Neutrophil (primary cell): ENCODE measurements around the gene PHYKPL.

Source experiments
- H3K27ac ChIP-seq: fragments of 200-600 bp; sonication (generic); 2 replicates; pipeline ENCODE4 v1.5.1; 2016; ENCODE audit warnings: mild to moderate bottlenecking, moderate library complexity
- H3K27me3 ChIP-seq: fragments of 200-600 bp; sonication (generic); 2 replicates; pipeline ENCODE4 v1.6.0; 2016; ENCODE audit warnings: mild to moderate bottlenecking
- H3K36me3 ChIP-seq: fragments of 200-600 bp; sonication (generic); 2 replicates; pipeline ENCODE4 v1.5.1; 2017
- H3K4me1 ChIP-seq, 2 experiments: fragments of 200-600 bp in 1 of 2; sonication (generic) in 1 of 2; 1 replicate in 1 of 2; 2 replicates in 1 of 2; pipeline versions ENCODE4 v1.5.1 to v1.6.1; 2013 to 2016; ENCODE audit warnings: low read depth in 1 of 2, low read length in 1 of 2, mild to moderate bottlenecking in 1 of 2, moderate library complexity in 1 of 2; ENCODE audit not compliant: control insufficient read depth in 1 of 2, insufficient read depth in 1 of 2
- H3K4me3 ChIP-seq, 2 experiments: fragments of 200-600 bp in 1 of 2; sonication (generic) in 1 of 2; 1 replicate in 1 of 2; 2 replicates in 1 of 2; pipeline ENCODE4 v1.5.1; 2013 to 2016; ENCODE audit warnings: low read depth in 1 of 2, low read length in 1 of 2, mild to moderate bottlenecking in 1 of 2, moderate library complexity in 1 of 2
- H3K9me3 ChIP-seq: fragments of 200-600 bp; sonication (generic); 2 replicates; pipeline ENCODE4 v1.5.1; 2016
- TF ChIP-seq, protein P1 (sequence below): fragments of 200-600 bp; sonication (generic); IDR thresholded peaks from 2 replicates; pipeline ENCODE4 v1.5.1; 2016; ENCODE audit warnings: antibody characterized with exemption

PHYKPL gene

DNA sequence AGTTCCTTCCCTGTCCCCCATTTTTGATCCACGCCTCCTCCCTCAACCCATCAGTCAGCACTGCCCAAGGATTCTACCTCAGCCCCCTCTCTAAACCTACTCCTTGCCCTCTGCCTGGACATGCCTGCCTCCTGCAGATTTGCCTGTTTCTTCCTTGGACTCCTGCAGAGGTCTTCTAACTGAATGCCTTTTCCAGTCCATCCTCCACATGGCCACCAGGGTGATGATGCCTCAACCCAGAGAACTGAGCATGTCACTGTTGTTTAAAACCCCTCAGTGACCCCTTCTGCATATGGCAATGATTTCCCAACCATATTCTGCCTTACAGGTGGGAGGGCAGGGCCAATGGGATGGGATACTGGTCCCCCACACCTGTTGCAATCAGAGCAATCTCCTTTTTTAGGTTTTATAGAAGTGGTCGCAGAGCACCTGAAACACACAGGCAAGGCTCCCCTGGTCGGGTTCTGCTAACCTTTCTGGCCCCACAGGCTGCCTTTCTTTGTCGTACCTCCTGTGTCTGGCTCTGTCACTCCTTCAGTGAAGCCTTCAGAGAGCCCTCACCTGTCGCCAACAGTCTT lies 9.3 kb downstream of the PHYKPL start:
- no peaks in the 10 kb centered on the region for H3K27me3 ChIP-seq
- peak overlapping the region; percentile 74 for H3K27ac ChIP-seq
- H3K36me3 ChIP-seq: peaks cover 84% of the 10 kb centered on the region
- H3K4me1 ChIP-seq: peaks cover 17 to 18% of the 10 kb centered on the region in 2 experiments
- no peak overlapping the region for H3K4me3 ChIP-seq
- TF ChIP-seq, protein P1, sequence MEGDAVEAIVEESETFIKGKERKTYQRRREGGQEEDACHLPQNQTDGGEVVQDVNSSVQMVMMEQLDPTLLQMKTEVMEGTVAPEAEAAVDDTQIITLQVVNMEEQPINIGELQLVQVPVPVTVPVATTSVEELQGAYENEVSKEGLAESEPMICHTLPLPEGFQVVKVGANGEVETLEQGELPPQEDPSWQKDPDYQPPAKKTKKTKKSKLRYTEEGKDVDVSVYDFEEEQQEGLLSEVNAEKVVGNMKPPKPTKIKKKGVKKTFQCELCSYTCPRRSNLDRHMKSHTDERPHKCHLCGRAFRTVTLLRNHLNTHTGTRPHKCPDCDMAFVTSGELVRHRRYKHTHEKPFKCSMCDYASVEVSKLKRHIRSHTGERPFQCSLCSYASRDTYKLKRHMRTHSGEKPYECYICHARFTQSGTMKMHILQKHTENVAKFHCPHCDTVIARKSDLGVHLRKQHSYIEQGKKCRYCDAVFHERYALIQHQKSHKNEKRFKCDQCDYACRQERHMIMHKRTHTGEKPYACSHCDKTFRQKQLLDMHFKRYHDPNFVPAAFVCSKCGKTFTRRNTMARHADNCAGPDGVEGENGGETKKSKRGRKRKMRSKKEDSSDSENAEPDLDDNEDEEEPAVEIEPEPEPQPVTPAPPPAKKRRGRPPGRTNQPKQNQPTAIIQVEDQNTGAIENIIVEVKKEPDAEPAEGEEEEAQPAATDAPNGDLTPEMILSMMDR: no peak
- H3K9me3 ChIP-seq: no peaks in the 10 kb centered on the region

DNA sequence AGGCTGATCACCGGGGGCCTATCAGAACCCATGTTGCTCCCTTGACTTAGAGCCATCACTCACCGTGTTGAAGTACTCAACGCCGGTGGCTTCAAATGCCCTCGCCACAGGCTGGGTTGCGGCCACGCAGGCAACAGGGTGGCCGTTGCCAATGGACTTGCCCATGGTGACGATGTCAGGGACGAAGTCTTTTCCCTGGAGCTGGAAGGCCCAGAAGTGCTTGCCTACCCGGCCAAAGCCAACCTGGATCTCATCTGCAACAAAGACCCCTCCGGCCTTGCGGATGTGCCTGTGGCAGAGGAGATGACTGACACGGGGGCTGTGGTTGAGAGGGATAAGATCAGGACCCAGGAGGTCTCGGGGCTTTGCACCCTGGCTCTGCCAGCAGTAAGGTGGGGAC lies 10.3 kb downstream of the PHYKPL start:
- H3K4me3 ChIP-seq: no peak overlapping the region
- peaks cover 20 to 21% of the 10 kb centered on the region in 2 experiments for H3K4me1 ChIP-seq
- peak overlapping the region; percentile 74 for H3K27ac ChIP-seq
- H3K9me3 ChIP-seq: no peaks in the 10 kb centered on the region
- H3K36me3 ChIP-seq: peaks cover 76% of the 10 kb centered on the region
- H3K27me3 ChIP-seq: no peaks in the 10 kb centered on the region
- TF ChIP-seq, protein P1: no peak

DNA sequence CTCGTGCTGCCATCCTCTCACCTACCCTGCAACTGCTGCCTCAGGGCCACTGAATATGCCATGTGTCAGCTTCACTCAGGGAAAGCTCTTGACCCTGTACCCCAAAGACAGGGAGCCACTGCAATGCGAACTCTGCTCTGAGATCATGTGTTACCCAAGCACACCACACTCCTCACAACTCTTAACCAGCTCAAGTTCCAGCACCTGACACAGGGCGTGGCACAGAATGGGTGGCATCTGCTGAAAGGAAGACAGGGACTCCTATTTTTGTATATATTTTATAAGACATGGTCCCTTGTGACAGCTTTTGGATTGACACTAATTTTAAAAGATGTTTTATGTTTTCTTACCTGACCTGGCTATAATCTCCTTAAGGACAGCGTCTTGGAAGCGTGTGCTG lies 10.7 kb downstream of the PHYKPL start:
- TF ChIP-seq, protein P1: no peak
- Histone ChIP-seq H3K27ac (peak overlapping the region; percentile 74), H3K4me3 (no peak overlapping the region), H3K9me3 (no peaks in the 10 kb centered on the region), H3K4me1 (peaks cover 24 to 25% of the 10 kb centered on the region in 2 experiments), H3K27me3 (no peaks in the 10 kb centered on the region), H3K36me3 (peaks cover 71% of the 10 kb centered on the region)

DNA sequence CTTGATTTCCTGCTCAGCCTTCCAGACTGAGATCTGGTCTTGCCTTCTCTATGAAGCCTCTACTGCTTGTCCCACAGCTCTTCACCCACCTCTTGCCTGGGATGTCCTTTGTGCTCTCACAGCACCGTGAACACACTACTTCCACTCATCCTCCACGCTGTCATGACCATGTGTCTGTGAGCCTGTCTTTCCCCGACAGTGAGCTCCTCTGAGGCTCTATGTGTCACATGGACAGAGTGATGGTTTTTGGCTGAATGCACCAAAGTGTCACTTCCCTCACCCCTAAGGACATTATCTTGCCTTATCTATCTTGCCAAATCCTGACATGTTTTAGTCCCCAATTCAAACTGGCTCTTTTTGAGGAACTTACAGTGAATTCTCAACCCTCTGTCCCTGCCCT lies 11.3 kb downstream of the PHYKPL start:
- TF ChIP-seq, protein P1: no peak
- Histone ChIP-seq H3K27ac (peak overlapping the region; percentile 74), H3K4me3 (no peak overlapping the region)

DNA sequence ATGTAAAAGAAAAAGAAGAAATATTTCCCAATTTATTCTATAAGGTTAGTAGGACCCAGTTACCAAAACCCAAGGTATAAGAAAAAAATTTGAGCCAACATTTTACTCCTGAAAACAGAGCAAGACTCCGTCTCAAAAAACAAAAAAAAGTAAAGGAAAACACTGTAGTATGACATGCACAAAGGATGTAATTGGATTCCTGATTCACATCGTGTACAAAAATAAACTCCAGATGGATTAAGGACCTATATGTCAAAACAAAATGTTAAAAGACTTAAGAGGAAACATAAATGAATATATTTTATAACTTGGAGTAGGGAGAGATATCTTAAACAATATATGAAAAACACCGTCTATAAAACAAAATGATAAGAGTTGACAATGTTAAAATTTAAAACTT lies 13.8 kb downstream of the PHYKPL start:
- H3K36me3 ChIP-seq: peaks cover 52% of the 10 kb centered on the region
- H3K27ac ChIP-seq: no peak overlapping the region
- no peak overlapping the region for H3K4me3 ChIP-seq
- no peaks in the 10 kb centered on the region for H3K9me3 ChIP-seq
- H3K27me3 ChIP-seq: no peaks in the 10 kb centered on the region
- TF ChIP-seq, protein P1: no peak
- H3K4me1 ChIP-seq: peaks cover 54 to 55% of the 10 kb centered on the region in 2 experiments

More for the DNA sequence above, 11.3 kb downstream of the PHYKPL start:
- Histone ChIP-seq H3K27me3 (no peaks in the 10 kb centered on the region), H3K9me3 (no peaks in the 10 kb centered on the region), H3K4me1 (peaks cover 30 to 31% of the 10 kb centered on the region in 2 experiments), H3K36me3 (peaks cover 65% of the 10 kb centered on the region)
